ENCODE data around the gene GPATCH2. TPM values are rescaled to one million over a fixed set of nuclear protein-coding genes. Genes with fewer than 3 reads are reported as not detected.

The GPATCH2 gene
- polyA plus RNA-seq, 1 donor from 2014 or later = 12.3 TPM

DNA sequence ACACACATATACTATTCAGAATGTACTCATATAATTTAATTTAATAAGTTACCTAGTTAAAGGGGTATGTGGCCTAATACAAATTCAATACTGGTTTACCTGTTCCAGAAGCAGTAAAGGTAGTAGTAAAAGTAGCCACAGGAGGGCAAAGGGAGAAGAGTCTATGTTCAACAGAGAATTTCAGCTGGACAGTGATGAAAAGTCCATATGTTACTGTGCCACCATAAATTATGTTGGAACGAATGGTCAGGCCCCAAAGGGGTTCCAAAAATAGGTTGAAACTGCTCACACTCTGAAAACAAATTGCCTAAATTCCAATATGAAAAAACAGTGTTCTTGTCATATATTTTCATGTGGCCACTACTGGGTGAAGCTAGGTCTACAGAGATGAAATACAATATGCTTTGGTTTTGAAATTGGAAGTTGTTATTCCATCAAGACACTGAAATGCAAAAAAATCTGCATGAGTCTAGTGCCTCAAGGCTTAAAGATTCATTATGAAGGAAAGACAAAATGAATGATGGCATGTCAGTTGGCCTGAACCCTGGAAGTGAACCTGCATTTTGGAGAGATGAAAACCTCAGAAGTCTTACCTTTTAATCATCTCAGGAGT, 78.4 kb downstream of the GPATCH2 start:
- TF ChIP-seq, protein P1, sequence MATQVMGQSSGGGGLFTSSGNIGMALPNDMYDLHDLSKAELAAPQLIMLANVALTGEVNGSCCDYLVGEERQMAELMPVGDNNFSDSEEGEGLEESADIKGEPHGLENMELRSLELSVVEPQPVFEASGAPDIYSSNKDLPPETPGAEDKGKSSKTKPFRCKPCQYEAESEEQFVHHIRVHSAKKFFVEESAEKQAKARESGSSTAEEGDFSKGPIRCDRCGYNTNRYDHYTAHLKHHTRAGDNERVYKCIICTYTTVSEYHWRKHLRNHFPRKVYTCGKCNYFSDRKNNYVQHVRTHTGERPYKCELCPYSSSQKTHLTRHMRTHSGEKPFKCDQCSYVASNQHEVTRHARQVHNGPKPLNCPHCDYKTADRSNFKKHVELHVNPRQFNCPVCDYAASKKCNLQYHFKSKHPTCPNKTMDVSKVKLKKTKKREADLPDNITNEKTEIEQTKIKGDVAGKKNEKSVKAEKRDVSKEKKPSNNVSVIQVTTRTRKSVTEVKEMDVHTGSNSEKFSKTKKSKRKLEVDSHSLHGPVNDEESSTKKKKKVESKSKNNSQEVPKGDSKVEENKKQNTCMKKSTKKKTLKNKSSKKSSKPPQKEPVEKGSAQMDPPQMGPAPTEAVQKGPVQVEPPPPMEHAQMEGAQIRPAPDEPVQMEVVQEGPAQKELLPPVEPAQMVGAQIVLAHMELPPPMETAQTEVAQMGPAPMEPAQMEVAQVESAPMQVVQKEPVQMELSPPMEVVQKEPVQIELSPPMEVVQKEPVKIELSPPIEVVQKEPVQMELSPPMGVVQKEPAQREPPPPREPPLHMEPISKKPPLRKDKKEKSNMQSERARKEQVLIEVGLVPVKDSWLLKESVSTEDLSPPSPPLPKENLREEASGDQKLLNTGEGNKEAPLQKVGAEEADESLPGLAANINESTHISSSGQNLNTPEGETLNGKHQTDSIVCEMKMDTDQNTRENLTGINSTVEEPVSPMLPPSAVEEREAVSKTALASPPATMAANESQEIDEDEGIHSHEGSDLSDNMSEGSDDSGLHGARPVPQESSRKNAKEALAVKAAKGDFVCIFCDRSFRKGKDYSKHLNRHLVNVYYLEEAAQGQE (IDR thresholded peaks at IDR 0.05; ENCODE audit: borderline replicate concordance) = no peak
- TF ChIP-seq, protein P2, sequence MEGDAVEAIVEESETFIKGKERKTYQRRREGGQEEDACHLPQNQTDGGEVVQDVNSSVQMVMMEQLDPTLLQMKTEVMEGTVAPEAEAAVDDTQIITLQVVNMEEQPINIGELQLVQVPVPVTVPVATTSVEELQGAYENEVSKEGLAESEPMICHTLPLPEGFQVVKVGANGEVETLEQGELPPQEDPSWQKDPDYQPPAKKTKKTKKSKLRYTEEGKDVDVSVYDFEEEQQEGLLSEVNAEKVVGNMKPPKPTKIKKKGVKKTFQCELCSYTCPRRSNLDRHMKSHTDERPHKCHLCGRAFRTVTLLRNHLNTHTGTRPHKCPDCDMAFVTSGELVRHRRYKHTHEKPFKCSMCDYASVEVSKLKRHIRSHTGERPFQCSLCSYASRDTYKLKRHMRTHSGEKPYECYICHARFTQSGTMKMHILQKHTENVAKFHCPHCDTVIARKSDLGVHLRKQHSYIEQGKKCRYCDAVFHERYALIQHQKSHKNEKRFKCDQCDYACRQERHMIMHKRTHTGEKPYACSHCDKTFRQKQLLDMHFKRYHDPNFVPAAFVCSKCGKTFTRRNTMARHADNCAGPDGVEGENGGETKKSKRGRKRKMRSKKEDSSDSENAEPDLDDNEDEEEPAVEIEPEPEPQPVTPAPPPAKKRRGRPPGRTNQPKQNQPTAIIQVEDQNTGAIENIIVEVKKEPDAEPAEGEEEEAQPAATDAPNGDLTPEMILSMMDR (IDR thresholded peaks at IDR 0.05; ENCODE audit: poor library complexity, severe bottlenecking) = no peak
- TF ChIP-seq RAD21 (conservative IDR thresholded peaks at IDR 0.05) (no peak), MXI1 (conservative IDR thresholded peaks at IDR 0.05; ENCODE audit: poor library complexity, severe bottlenecking) (no peak), POLR2AphosphoS5 (IDR thresholded peaks at IDR 0.05) (no peak), TAF1 (IDR thresholded peaks at IDR 0.05; ENCODE audit: low read depth) (no peak), EP300 (conservative IDR thresholded peaks at IDR 0.05; ENCODE audit: poor library complexity, severe bottlenecking) (no peak), EZH2 (IDR thresholded peaks at IDR 0.05; ENCODE audit: borderline replicate concordance, insufficient read depth, low read length, poor library complexity, severe bottlenecking) (no peak), SMC3 (conservative IDR thresholded peaks at IDR 0.05; ENCODE audit: poor library complexity) (no peak)
- Histone ChIP-seq H3K36me3 (ENCODE audit: insufficient read depth, low read length) (no peaks in the 10 kb centered on the region), H3K9me3 (ENCODE audit: low read length) (no peaks in the 10 kb centered on the region), H3F3A (ENCODE audit: insufficient read depth, low read length, poor library complexity, severe bottlenecking) (no peaks in the 10 kb centered on the region), H3K4me2 (ENCODE audit: low read length) (no peak overlapping the region), H3K4me3 (ENCODE audit: low read length) (no peak overlapping the region), H3K79me2 (replicated peaks; ENCODE audit: insufficient read depth, low read length) (no peaks in the 10 kb centered on the region), H3K27ac (ENCODE audit: low read length) (no peak overlapping the region), H2AFZ (ENCODE audit: low read depth, low read length) (no peak overlapping the region), H3K27me3 (ENCODE audit: insufficient read depth, low read depth, low read length) (no peaks in the 10 kb centered on the region), H3K9ac (ENCODE audit: low read length) (no peak overlapping the region), H3K9me2 (ENCODE audit: insufficient read depth, low read length) (no peaks in the 10 kb centered on the region), H4K20me1 (ENCODE audit: insufficient read depth) (no peaks in the 10 kb centered on the region)

- Histone ChIP-seq H3K9me3 (ENCODE audit: low read length) (no peaks in the 10 kb centered on the region), H3K9ac (ENCODE audit: low read length) (no peak overlapping the region), H3K9me2 (ENCODE audit: insufficient read depth, low read length) (no peaks in the 10 kb centered on the region), H3K4me2 (ENCODE audit: low read length) (no peak overlapping the region), H4K20me1 (ENCODE audit: insufficient read depth) (no peaks in the 10 kb centered on the region), H3K36me3 (ENCODE audit: insufficient read depth, low read length) (no peaks in the 10 kb centered on the region), H3K27ac (ENCODE audit: low read length) (no peak overlapping the region), H2AFZ (ENCODE audit: low read depth, low read length) (no peak overlapping the region), H3K27me3 (ENCODE audit: insufficient read depth, low read depth, low read length) (no peaks in the 10 kb centered on the region), H3K4me3 (ENCODE audit: low read length) (no peak overlapping the region), H3F3A (ENCODE audit: insufficient read depth, low read length, poor library complexity, severe bottlenecking) (no peaks in the 10 kb centered on the region), H3K79me2 (replicated peaks; ENCODE audit: insufficient read depth, low read length) (no peaks in the 10 kb centered on the region)
- TF ChIP-seq EP300 (conservative IDR thresholded peaks at IDR 0.05; ENCODE audit: poor library complexity, severe bottlenecking) = no peak
- TF ChIP-seq MXI1 (conservative IDR thresholded peaks at IDR 0.05; ENCODE audit: poor library complexity, severe bottlenecking) = no peak
- TF ChIP-seq RAD21 (conservative IDR thresholded peaks at IDR 0.05) = no peak
- no peak for TF ChIP-seq POLR2AphosphoS5 (IDR thresholded peaks at IDR 0.05)
- TF ChIP-seq, protein P2 (IDR thresholded peaks at IDR 0.05; ENCODE audit: poor library complexity, severe bottlenecking) = no peak
- no peak for TF ChIP-seq EZH2 (IDR thresholded peaks at IDR 0.05; ENCODE audit: borderline replicate concordance, insufficient read depth, low read length, poor library complexity, severe bottlenecking)
- no peak for TF ChIP-seq SMC3 (conservative IDR thresholded peaks at IDR 0.05; ENCODE audit: poor library complexity)
- no peak for TF ChIP-seq TAF1 (IDR thresholded peaks at IDR 0.05; ENCODE audit: low read depth)
- TF ChIP-seq, protein P1 (IDR thresholded peaks at IDR 0.05; ENCODE audit: borderline replicate concordance) = no peak
These were observed 88.1 kb downstream of the GPATCH2 start for GRCh38 chr1:217542837-217543236.
